ENCODE data around the gene DAPK1.

Gene DAPK1

GRCh38 chr9:87607859-87608258, 110.2 kb downstream of the DAPK1 start:
- no peak for DNase-seq (ENCODE audit: low read depth)
- in situ Hi-C loops (cut with HindIII; ENCODE audit: low sequenced_read_pairs), result no loop called here
- no peak overlapping the region for H3K4me3 ChIP-seq (ENCODE audit: low read depth, low read length)
- no peak for TF ChIP-seq CTCF (IDR thresholded peaks at IDR 0.05; ENCODE audit: low read depth, low read length, missing control alignments)

GRCh38 chr9:87609002-87609401, 111.3 kb downstream of the DAPK1 start:
- in situ Hi-C loops (cut with HindIII; ENCODE audit: low sequenced_read_pairs), result no loop called here
- DNase-seq (ENCODE audit: low read depth), result no peak
- no peak overlapping the region for H3K4me3 ChIP-seq (ENCODE audit: low read depth, low read length)
- no peak for TF ChIP-seq CTCF (IDR thresholded peaks at IDR 0.05; ENCODE audit: low read depth, low read length, missing control alignments)

DNA sequence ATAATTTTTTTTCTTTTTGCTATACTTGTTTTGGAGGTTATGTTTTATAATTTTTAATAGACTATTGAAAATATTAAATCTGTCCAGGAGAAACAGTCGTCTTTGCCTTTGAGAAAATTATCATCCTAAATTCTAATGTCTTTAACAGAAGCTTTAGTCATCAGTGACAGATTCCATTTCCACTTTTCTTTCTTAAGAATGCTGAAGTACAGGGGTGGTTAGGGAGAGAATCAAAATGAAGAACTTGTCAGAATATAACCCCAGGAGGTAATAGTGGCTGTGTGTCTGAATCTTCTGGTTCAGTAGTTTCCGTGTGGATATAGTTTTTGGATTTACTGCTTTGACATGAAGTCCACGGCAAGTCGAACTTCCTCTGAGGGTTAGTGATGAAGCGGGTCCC, 111.8 kb downstream of the DAPK1 start:
- DNase-seq (ENCODE audit: low read depth), result no peak
- TF ChIP-seq CTCF (IDR thresholded peaks at IDR 0.05; ENCODE audit: low read depth, low read length, missing control alignments), result no peak
- no peak overlapping the region for H3K4me3 ChIP-seq (ENCODE audit: low read depth, low read length)
- in situ Hi-C loops (cut with HindIII; ENCODE audit: low sequenced_read_pairs), result no loop called here

- in situ Hi-C loops (cut with HindIII; ENCODE audit: low sequenced_read_pairs), result no loop called here
- H3K4me3 ChIP-seq (ENCODE audit: low read depth, low read length), result no peak overlapping the region
- DNase-seq (ENCODE audit: low read depth), result no peak
- no peak for TF ChIP-seq CTCF (IDR thresholded peaks at IDR 0.05; ENCODE audit: low read depth, low read length, missing control alignments)
Measured at GRCh38 chr9:87610200-87611155, 112.8 kb downstream of the DAPK1 start.

GRCh38 chr9:87611776-87612175, 114.1 kb downstream of the DAPK1 start:
- H3K4me3 ChIP-seq (ENCODE audit: low read depth, low read length), result no peak overlapping the region
- in situ Hi-C loops (cut with HindIII; ENCODE audit: low sequenced_read_pairs), result no loop called here
- no peak for DNase-seq (ENCODE audit: low read depth)
- no peak for TF ChIP-seq CTCF (IDR thresholded peaks at IDR 0.05; ENCODE audit: low read depth, low read length, missing control alignments)

- no peak for DNase-seq (ENCODE audit: low read depth)
- no peak overlapping the region for H3K4me3 ChIP-seq (ENCODE audit: low read depth, low read length)
- TF ChIP-seq CTCF (IDR thresholded peaks at IDR 0.05; ENCODE audit: low read depth, low read length, missing control alignments), result no peak
- in situ Hi-C loops (cut with HindIII; ENCODE audit: low sequenced_read_pairs), result no loop called here
Measured at GRCh38 chr9:87612536-87612935, 114.9 kb downstream of the DAPK1 start.
